CD4-positive, alpha-beta T cell treated with Interleukin-15 for 4 hours (primary cell): ENCODE measurements around the gene DEGS2.

Experiments used
- DNase-seq: peaks from one replicate; pipeline ENCODE4 v3.0.0-alpha.2; 2020; ENCODE audit warnings: low spot score

DEGS2 gene

GRCh38 chr14:100111931-100112704 lies 47.3 kb downstream of the DEGS2 start:
- DNase-seq: no peak

DNA sequence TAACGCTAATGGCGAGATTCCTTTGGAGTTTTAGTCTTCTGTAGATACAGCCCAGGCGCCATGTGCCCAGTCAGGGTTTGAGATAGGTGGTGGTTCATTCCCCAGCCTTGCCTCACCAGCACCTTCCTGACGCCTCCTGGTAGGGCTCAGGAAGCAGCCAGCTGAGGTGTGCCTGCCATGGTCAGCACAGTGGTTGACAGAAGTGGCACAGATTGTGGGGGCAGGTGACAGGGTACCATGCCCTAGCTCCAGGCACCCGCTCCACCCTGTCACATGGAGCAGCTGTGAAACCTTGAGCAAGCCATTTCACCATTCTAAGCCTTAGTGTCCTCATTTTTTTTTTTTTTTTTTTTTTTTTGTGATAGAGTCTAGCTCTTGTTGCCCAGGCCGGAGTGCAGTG lies 48.6 kb downstream of the DEGS2 start:
- DNase-seq: no peak

DNA sequence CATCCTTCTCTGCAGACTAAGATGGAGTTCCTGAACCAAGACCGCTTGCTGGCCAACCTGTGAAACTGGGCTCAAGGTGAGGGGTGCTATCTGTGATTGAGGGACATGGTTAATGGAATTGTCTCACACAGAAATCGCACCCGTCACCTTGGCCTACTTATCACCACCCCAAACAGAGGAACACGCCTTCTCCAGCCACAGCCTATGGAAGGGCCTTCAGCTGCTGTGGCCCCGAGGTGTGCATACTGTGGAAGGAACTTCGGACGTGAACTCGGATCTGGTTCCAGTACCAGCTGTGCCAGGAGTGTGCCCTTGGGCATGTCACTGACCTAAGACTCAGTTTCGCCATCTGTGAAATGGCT lies 49.9 kb downstream of the DEGS2 start:
- DNase-seq: no peak

GRCh38 chr14:100108840-100109593 lies 50.4 kb downstream of the DEGS2 start:
- DNase-seq: no peak

GRCh38 chr14:100108042-100108825 lies 51.2 kb downstream of the DEGS2 start:
- DNase-seq: peak; percentile 87

- DNase-seq: no peak
These were observed 52.2 kb downstream of the DEGS2 start for GRCh38 chr14:100107236-100107635.

- peak; percentile 52 for DNase-seq
These were observed 53.0 kb downstream of the DEGS2 start for GRCh38 chr14:100106250-100107112.

DNA sequence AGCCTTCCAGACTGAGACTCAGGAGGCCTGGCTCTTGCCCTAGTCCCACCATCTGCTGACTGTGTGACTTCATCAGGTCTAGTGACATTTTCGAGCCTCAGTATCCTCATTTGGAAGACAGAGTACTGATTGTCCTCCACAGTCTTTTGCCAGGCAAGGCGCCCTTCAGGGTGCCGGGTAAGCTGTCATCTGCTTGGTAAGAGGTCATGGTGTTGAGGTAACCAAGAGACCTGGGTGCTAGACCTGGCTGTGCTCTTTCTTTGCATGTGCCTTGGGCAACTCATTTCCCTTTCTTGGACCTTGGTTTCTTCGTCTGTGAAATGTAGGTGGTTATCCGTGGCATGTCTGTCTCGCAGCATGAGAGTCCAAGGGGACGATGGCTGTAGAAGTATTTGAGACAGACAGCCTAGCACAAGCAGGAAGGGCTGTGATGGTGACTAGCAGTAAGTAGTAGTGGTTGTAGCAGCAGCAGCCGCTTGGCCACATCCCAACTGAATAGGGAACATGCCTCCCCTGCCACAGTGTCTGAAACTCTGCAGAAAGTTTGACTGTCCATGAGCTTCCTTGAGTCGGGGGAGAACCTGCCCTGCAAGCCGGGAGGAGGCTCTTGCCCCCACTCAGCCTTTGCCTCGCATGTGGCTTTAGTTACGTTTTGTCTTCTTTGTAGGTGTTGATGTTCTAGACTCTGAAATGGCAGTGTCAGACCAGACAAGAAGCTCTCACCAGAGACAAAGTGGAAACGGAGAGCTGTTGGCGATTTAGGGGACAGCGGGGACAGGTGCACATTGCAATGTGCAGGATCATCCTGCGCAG lies 53.9 kb downstream of the DEGS2 start:
- no peak for DNase-seq

DNA sequence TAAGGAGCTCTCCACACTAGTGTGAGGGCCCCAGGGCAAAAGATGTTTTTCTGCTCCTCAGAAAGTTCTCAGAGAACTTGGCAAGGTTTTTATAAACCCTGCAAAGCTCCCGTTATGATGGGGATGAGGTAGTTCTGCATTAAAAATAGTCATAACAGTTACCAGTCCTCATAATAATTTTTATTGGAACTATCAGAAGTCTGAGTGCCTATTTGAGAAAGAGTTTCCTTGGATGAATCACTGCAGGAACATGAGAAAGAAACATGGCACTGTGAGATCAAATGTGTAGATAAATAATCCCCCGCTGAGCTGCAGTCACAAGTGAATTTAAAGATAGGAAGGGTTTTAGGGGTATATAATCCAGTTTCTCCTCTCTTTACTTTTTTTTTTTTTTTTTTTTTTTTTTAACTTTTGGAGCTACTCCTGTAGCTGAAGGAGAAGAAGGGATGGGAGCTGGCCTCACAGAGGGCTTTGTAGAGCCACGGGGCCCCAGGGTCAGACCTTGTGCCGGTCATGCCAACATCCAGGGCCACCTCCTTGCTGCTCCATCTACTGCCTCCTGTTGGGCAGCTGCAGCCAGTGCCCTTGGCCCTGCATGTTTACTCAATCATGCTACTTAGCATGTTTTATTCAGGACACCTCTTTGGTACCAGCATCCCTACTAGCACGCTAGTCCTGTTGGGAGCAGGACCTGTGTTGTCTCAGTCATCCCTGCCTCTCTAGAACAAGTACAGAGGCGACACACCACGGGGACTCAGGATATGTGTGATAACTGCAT lies 54.7 kb downstream of the DEGS2 start:
- no peak for DNase-seq

- DNase-seq: no peak
These were observed 55.5 kb downstream of the DEGS2 start for GRCh38 chr14:100104006-100104352.

DNA sequence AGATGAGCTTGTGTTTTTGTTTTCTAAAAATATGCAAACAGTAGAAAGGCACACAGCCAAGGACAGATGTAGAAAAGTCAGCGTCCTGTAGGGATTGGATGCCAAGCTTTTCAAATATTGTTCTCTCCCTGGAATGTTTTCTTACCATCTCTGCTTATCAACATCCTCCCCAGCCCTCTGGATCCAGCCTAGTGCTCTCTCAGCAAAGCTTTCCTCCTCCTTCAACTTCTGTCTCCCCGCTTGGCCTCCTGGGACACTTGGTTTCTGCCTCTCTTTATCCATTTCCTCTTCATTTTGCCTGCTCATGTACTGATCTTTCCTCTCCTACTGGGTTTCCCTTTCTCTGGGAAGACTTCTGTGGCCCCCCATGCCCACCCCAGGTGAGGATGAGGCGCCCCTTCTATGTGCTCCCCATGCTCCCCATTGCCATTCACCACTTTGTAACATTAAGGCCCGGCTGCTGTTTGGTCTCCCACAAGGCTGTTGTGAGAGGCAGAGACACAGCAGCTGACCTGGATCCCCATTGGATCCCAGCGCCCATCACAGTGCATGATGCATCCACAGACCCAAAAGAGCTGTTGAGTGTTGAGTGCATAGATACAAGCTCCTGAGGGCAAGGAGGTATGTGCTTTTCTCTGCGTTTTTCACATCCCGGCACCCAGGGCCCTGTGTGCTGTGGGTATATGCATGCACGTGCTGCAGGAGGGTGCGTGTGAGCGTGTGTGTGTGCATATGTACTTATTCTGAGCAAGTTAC lies 56.0 kb downstream of the DEGS2 start:
- no peak for DNase-seq

DNA sequence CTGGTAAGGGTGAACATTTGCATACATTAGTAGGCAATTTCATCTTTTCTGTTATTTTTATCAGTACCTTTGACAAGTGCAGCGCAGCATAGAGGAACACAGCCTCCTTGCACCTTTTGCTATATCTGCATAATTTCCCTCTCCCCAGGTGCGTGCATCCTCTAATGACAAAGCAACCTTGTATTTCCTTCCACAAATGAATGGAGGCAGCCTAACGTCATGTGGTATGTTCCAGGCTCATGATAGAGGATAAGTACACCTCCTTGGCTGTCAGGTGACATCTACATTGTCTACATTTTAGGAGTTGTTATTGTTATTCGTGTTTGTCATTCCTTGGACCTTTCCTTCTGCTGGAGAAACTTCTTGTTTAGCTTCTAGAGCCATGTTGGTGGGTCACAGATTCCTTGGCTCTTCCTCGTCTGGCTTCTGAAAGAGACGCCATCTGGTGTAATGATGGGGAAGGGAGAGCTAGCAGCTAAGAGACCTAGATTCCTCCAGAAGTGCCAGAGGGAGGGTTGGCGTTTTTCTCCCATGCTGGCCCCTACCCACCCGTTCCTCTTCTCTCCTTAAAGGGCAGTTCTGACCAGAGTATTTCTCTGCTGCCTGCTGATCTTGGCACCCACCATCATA lies 57.2 kb downstream of the DEGS2 start:
- no peak for DNase-seq

DNA sequence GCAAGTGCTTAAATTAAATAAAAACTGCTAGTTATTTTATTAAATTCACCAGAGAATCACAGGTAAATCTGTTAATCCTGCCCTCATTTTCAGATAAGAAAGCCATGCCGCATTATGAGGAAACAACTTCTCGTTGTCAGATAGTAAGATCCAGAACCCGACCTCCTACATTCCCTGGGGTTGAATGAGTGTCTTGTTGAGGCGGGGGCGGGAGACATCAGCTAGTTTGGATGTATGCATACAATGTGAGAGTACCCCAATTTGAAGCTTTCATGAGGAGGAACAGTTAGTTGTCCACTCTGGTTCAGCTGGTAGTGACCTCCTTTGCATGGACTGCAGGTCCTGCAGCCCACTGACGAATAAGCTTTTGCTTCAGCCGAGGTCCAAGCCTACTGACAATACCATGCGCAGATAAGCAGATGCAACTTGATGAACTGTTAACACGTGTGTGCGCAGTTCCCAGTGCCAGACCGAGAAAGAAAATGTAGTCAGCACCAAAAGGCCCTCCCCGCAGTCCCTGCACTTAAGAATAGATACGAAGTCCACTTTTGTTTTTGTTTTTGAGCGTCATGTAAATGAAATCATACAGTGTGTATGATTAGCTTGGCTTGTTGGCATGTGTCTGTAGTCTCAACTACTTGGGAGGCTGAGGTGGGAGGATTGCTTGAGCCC lies 59.3 kb downstream of the DEGS2 start:
- no peak for DNase-seq

DNA sequence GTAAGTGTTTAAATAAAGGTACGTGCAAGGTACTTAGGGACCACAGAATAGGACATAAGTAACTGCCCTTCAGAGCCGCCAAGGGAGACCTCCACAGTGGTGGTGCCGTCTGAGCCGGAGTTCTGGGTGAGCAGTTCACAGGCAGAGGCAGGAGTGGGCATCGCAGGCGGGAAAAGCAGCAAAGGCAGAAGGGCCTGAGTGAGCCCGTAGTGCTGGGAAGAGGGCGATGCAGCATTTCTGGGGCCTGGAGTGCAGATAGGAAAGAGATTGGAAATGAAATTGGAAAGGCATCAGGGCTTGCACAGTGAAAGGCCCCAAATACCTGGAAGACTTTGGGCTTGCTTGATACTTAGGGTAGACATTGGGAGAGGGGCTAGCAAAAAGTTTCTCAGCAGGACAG lies 61.3 kb downstream of the DEGS2 start:
- no peak for DNase-seq

DNA sequence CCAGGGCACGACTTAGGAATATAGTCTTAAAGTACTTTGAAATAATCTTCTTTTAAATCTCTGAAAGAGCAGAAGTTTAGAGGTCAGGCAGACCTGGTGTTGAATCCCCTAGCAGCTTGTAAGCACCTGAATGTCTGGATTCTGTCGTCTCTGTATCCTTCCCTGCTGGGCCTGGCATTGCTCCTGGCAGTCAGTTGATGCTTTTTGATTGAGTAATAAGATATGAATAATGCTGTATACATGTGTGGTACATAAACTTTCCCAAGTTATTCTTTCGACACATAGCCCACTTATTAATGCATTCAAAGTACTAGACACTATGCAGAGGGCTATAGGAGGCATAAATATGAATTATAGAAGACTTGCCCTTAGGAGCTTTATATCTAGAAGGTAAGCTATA lies 62.8 kb downstream of the DEGS2 start:
- DNase-seq: no peak
